Heart left ventricle (tissue), 13 donors: ENCODE data around the gene ATP6V0A1.

Source experiments
- POLR2A ChIP-seq, 2 donors: fragments of 450-650 bp; IDR thresholded peaks; one replicate each; pipeline ENCODE4 v1.6.1; 2017; ENCODE audit warnings: antibody characterized with exemption in 2 of 2, mild to moderate bottlenecking in 2 of 2, moderate library complexity in 2 of 2
- TF ChIP-seq, protein P1 (sequence below), 12 donors: fragments of 200-600 bp; sonication (generic) in 4 of 12; IDR thresholded peaks; one replicate each; pipeline versions ENCODE4 v1.5.0 to v1.8.0; 2018 to 2022; ENCODE audit warnings: antibody characterized with exemption in 12 of 12, mild to moderate bottlenecking in 5 of 12
- donor health status: ischemic (EF 13 %, LVEDD 7.1; RV severe dilation, severe dysfunction).
- donor health status: DM: no; HTN: yes; CAD: no.
- donor health status: DM: no; HTN: no; CAD: no.
- donor health status: ischemic (EF 25% LVEDD 6.9; RV normal size, moderate dysfunction).
- donor health status: ischemic (EF 25% LVEDD 5.7; RV mildly dilated, moderate dysfunction).
- donor health status: ischemic (EF 35%, LVEDD 5.7; RV mildly dilated, moderate dysfunction).
- donor health status: nonischemic (EF 11% LVEDD 7.7; RV severe dilation, severe dysfunction).
- donor health status: DM: yes; HTN: yes; CAD: no.
- donor health status: PGD.
- donor health status: ischemic (EF 29% LVEDD 5.4; RV normal size, mild dysfunction).
- donor health status: nonischemic (EF 23%, LVEDD 6.1; RV moderate dilation, normal function).

DNA sequence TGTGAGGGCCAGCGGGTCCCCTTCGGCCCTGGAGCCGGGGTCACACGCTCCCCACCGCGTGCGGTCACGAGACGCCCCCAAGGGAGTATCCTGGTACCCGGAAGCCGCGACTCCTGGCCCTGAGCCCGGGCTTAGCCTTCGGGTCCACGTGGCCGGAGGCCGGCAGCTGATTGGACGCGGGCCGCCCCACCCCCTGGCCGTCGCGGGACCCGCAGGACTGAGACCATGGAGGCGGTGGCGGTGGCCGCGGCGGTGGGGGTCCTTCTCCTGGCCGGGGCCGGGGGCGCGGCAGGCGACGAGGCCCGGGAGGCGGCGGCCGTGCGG, 77.3 kb downstream of the ATP6V0A1 start, which contains the start of gene NAGLU:
- TF ChIP-seq, protein P1, sequence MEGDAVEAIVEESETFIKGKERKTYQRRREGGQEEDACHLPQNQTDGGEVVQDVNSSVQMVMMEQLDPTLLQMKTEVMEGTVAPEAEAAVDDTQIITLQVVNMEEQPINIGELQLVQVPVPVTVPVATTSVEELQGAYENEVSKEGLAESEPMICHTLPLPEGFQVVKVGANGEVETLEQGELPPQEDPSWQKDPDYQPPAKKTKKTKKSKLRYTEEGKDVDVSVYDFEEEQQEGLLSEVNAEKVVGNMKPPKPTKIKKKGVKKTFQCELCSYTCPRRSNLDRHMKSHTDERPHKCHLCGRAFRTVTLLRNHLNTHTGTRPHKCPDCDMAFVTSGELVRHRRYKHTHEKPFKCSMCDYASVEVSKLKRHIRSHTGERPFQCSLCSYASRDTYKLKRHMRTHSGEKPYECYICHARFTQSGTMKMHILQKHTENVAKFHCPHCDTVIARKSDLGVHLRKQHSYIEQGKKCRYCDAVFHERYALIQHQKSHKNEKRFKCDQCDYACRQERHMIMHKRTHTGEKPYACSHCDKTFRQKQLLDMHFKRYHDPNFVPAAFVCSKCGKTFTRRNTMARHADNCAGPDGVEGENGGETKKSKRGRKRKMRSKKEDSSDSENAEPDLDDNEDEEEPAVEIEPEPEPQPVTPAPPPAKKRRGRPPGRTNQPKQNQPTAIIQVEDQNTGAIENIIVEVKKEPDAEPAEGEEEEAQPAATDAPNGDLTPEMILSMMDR (IDR thresholded peaks at IDR 0.05): peak in 1 of 12 donors; percentile 9
- peak in 1 of 2 donors; percentile 72 for TF ChIP-seq POLR2A (IDR thresholded peaks at IDR 0.05)
